HG03520 (cell line): Measurements from ENCODE around the gene LBP.
"Not testable (repeated sequence)": the region's sequence is repeated elsewhere in the genome, so short reads cannot be mapped to it uniquely, and the experiment has no call there.

Experiments
- ATAC-seq: cut with Tn5 transposase; IDR thresholded peaks from one replicate; pipeline ENCODE4 v1.9.1; 2021; ENCODE audit warnings: mild to moderate bottlenecking, moderate library complexity; ENCODE audit not compliant: unreplicated experiment

The LBP gene

DNA sequence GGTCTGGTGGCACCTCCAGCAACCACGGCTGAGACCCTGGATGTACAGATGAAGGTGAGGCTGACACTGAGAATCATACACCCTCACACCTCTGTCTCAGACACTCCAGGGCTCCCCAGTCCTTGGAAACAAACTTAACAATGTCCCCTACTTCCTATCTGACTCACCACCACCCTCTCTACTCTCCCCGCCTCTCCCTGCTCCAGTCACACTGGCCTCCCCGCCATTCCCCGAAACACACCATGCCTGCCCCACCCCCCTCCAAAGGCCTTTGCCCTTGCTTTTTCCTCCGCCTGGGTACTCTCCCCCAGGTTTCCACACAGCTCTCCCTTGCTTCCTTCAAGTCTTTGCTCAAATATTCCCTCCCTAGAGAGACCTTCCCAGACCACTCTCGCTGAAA lies 26.1 kb upstream of the LBP start:
- ATAC-seq = no peak

DNA sequence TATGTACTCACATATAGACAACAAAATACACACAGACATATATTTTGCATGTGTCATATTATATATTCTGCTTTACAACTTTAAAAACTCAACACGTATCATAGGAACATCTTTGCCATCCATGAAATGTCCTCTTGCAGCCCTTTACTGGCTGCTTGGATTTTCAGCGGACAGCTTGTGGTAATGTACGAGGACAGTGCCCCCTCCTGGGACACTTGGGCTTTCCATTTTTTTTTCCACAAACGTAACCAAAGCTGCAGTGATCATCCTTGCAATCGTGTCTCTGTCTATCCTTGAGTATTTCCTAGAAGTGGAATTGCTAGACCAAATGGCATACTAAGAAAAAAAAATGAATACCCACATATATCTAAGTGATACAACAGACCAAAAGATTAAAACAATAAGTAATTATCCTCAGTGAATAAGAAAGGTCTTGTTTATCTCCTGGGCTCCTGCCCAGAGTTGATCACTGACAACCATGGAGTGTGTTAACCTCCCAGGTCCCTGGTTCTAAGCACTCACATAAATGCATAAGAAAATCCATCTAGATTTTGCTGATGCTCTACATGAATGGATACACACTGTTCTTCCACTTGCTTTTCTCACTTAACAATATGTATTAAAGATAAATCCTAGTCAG lies 24.2 kb upstream of the LBP start:
- ATAC-seq = no peak

- no peak for ATAC-seq
Observed at GRCh38 chr20:38324159-38324558, 22.1 kb upstream of the LBP start.

- no peak for ATAC-seq
Observed at GRCh38 chr20:38325167-38325566, 21.1 kb upstream of the LBP start.

GRCh38 chr20:38325905-38326304 lies 20.4 kb upstream of the LBP start:
- no peak for ATAC-seq

- ATAC-seq = no peak
Observed at GRCh38 chr20:38326309-38326708, 20.0 kb upstream of the LBP start.

DNA sequence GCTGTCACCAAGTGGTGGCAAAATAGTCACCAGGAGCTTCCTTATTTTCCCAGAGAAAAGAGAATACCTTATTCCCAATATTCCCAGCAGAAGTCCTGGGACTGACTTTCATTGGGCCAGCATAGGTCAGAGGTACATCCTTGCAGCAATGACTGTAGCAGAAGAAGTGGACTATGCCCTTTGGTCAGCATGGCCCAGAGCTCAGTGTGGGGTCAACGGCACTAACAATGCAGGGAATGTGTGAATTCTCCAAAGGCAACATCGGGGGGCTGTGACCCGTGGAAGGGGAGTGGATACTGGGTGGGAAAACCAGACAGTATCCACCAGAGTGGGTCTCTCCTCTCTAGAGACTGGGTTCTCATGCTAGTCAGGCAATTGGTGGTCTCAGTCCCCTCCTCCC lies 15.6 kb upstream of the LBP start:
- ATAC-seq = no peak

GRCh38 chr20:38331245-38331644 lies 15.0 kb upstream of the LBP start:
- no peak for ATAC-seq

GRCh38 chr20:38331814-38332213 lies 14.5 kb upstream of the LBP start:
- no peak for ATAC-seq

- no peak for ATAC-seq
Observed at GRCh38 chr20:38334016-38334415, 12.3 kb upstream of the LBP start.

- no peak for ATAC-seq
Observed at GRCh38 chr20:38336726-38337125, 9.6 kb upstream of the LBP start.

- ATAC-seq = no peak
Observed at GRCh38 chr20:38337561-38338140, 8.6 kb upstream of the LBP start.

- ATAC-seq = no peak
Observed at GRCh38 chr20:38338849-38339520, 7.3 kb upstream of the LBP start.

DNA sequence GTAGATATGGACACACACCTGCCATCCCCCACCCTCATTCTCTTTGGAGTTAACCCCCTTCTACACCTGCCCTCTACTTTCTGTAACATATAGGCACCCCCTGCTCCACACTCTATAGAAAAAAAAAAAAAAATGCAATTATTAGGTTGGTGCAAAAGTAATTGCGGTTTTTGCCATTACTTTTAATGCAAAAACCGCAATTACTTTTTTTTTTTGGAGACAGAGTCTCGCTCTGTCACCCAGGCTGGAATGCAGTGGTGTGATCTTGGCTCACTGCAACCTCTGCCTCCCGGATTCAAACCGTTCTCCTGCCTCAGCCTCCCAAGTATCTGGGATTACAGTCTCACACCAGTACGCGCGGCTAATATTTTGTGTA lies 6.8 kb upstream of the LBP start:
- ATAC-seq = not testable (repeated sequence)

GRCh38 chr20:38339997-38340396 lies 6.3 kb upstream of the LBP start:
- no peak for ATAC-seq

DNA sequence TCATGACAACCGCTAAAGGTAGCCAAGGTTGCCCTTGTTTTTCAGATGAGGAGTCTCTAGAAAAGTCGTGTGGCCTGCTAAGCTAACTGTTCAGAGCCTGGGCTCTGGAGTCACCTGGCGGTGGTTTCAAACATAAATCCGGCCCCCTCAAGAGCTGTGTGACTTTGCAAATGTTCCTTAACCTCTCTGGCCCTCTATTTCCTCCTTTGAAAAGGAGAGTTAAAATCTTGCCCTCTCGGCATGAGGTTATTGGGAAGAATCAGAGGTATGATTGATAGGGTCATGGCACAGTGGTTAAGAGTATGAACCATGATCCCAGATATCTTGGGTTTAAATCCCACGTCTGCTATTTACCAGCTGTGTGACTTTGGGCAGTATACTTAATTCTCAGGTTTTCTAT lies 5.6 kb upstream of the LBP start:
- no peak for ATAC-seq

GRCh38 chr20:38342216-38342615 lies 4.1 kb upstream of the LBP start:
- no peak for ATAC-seq

DNA sequence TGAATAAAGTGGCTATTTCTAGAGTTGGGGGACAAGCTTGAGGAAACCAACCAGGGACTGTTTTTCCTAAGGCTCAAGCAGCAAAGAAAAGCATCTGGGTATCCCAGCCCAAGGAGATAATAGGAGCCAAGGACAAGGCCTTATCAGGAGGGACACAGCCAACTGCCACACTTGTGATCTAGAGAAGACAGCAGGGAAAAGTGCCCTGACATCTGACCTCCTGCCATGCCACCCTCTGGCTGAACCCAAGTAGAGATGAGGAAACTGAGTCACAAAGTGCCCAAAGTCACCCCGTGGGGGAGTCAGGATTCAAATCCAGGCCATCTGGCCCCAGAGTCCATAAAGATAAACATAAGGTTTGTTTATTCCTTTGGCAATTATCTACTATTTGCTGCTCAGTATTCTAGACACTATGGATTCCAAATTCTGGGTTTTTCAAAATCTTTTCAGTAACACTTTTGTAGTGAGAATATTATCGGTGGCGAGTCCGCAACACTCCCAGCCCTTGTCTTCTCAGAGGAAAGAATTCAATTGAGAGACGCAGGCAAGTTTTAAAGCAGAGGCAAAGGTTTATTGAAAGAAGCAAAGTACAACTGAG lies 3.5 kb upstream of the LBP start:
- ATAC-seq = no peak

- ATAC-seq = no peak
Observed at GRCh38 chr20:38343311-38344106, 2.8 kb upstream of the LBP start.

- ATAC-seq = no peak
Observed at GRCh38 chr20:38344107-38344701, 2.1 kb upstream of the LBP start.

DNA sequence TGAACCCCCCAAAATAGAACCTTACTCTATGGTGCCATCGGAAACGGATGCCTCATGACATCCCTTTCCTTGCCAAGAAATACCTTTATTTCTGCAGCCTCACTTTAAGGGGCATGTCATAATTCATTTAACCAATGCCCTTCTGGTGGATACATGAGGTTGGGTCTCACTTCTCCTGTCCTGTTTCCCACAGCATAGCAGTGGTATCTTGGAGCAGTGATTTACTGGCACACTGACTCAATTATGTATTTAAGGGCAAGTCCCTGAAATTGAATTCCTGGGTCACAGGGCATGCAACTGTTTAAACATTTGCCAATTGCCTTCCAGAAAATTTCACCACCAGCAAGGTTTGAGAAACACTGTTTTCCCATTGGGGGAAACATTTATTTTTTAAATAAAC lies 639 bp upstream of the LBP start:
- no peak for ATAC-seq
